K562 (cell line): ENCODE measurements around the gene RNF126. TPM values are rescaled to one million over a fixed set of nuclear protein-coding genes. Genes with fewer than 3 reads are reported as not detected.

Experiments used
- ATAC-seq: fragments of 200-7000 bp; cut with Tn5 transposase; 3 replicates; pipeline ENCODE4 v1.9.1; 2020; ENCODE audit warnings: moderate library complexity
- BruUV-seq: library from RNA; stranded (reverse); fragments of 400-500 nt; replicated peaks from 2 replicates; lab custom pipeline; 2021; lab: Mats Ljungman, UMichigan
- CTCF ChIA-PET: fragments of 300-600 bp; formaldehyde crosslinking; extraction: SDS; loops from one replicate; lab custom pipeline; 2021; ENCODE audit warnings: low intra/inter-chr PET ratio; lab: Yijun Ruan, JAX
- POLR2A ChIA-PET: fragments of 300-600, 350-650 bp; sonication (Branson Sonifier 250); formaldehyde crosslinking; extraction: SDS; loops from one replicate; lab custom pipeline; 2021; ENCODE audit warnings: antibody characterized with exemption, inconsistent platforms; lab: Yijun Ruan, JAX
- DNase-seq, 4 experiments: peaks; one replicate each; pipeline versions ENCODE4 v3.0.0 to v3.0.0-alpha.2; 2011 to 2018; ENCODE audit warnings: low spot score in 3 of 4, mixed read lengths in 3 of 4; ENCODE audit errors: extremely low read depth in 1 of 4
- FAIRE-seq: peaks from 2 replicates; lab custom pipeline; 2011; peaks lifted over from hg19 to GRCh38; lab: Jason Lieb, UNC
- H2AFZ ChIP-seq: 2 replicates; pipeline ENCODE4 v1.6.0; 2011; ENCODE audit warnings: low read depth, low read length, control low read depth, inconsistent platforms
- H3K27ac ChIP-seq: fragments of 200-600 bp; 3 replicates; pipeline ENCODE4 v1.8.0; 2011; ENCODE audit warnings: low read depth, mild to moderate bottlenecking, control low read depth, inconsistent platforms, low read length, moderate library complexity, mixed read lengths; ENCODE audit errors: extremely low read depth
- H3K27me3 ChIP-seq, 2 experiments: fragments of 300-600 bp in 1 of 2; 2 replicates in 1 of 2; 3 replicates in 1 of 2; pipeline versions ENCODE4 v1.6.0 to v1.8.0; 2011; ENCODE audit warnings: inconsistent platforms in 2 of 2, low read length in 2 of 2, mild to moderate bottlenecking in 1 of 2, mixed read lengths in 1 of 2, moderate library complexity in 1 of 2; ENCODE audit not compliant: control insufficient read depth in 2 of 2, insufficient read depth in 2 of 2
- H3K36me3 ChIP-seq: fragments of 300-600 bp; 3 replicates; pipeline ENCODE4 v1.8.0; 2011; ENCODE audit warnings: mild to moderate bottlenecking, low read length, inconsistent platforms; ENCODE audit not compliant: control insufficient read depth, insufficient read depth
- H3K4me1 ChIP-seq, 2 experiments: fragments of 200-600 bp in 1 of 2; replicated peaks in 1 of 2; 2 replicates in 1 of 2; 3 replicates in 1 of 2; pipeline versions ENCODE4 v1.5.1 to v1.8.0; 2011; ENCODE audit warnings: inconsistent platforms in 2 of 2, low read length in 2 of 2, mild to moderate bottlenecking in 1 of 2, mixed read lengths in 1 of 2, moderate library complexity in 1 of 2; ENCODE audit not compliant: control insufficient read depth in 2 of 2, insufficient read depth in 2 of 2
- H3K4me2 ChIP-seq: 2 replicates; pipeline ENCODE4 v1.6.1; 2011; ENCODE audit warnings: low read length, control low read depth, inconsistent platforms, mixed read lengths; ENCODE audit not compliant: insufficient read depth
- H3K4me3 ChIP-seq: fragments of 200-600 bp; sonication (generic), shearing (Covaris generic); 2 replicates; pipeline ENCODE4 v1.5.1; 2016; ENCODE audit warnings: control low read depth, inconsistent platforms
- H3K79me2 ChIP-seq: fragments of 200-600 bp; 3 replicates; pipeline ENCODE4 v1.8.0; 2011; ENCODE audit warnings: low read length, inconsistent platforms; ENCODE audit not compliant: control insufficient read depth, insufficient read depth
- H3K9ac ChIP-seq, 2 experiments: 2 replicates each; pipeline versions ENCODE4 v1.6.0 to v1.6.1; 2011; ENCODE audit warnings: low read depth in 2 of 2, low read length in 2 of 2, control low read depth in 1 of 2, inconsistent platforms in 1 of 2, mild to moderate bottlenecking in 1 of 2, mixed read lengths in 1 of 2; ENCODE audit not compliant: insufficient read depth in 1 of 2
- H3K9me1 ChIP-seq: one replicate; pipeline ENCODE4 v1.6.0; 2011; ENCODE audit warnings: inconsistent platforms, mild to moderate bottlenecking, low read length, moderate library complexity; ENCODE audit not compliant: control insufficient read depth, insufficient read depth
- H3K9me3 ChIP-seq: replicated peaks from 2 replicates; pipeline ENCODE4 v1.5.1; 2011; ENCODE audit warnings: low read depth, low read length, inconsistent platforms; ENCODE audit not compliant: control insufficient read depth, insufficient read depth
- H4K20me1 ChIP-seq: replicated peaks from 2 replicates; pipeline ENCODE4 v1.6.1; 2011; ENCODE audit warnings: low read length, inconsistent platforms, mixed read lengths; ENCODE audit not compliant: control insufficient read depth, insufficient read depth
- E2F1 ChIP-seq: sonication (generic); formaldehyde crosslinking; IDR thresholded peaks from 2 replicates; pipeline ENCODE4 v1.8.1; 2023; ENCODE audit warnings: mild to moderate bottlenecking, missing genetic modification reagents, moderate library complexity
- FOXK1 ChIP-seq: sonication (generic); formaldehyde crosslinking; IDR thresholded peaks from 2 replicates; pipeline ENCODE4 v1.8.0; 2022; ENCODE audit warnings: missing genetic modification reagents, mild to moderate bottlenecking, borderline replicate concordance
- HMG20B ChIP-seq: fragments of 250-450 bp; sonication (Bioruptor Pico); IDR thresholded peaks from 2 replicates; pipeline ENCODE4 v1.5.0; 2021; ENCODE audit warnings: mild to moderate bottlenecking
- NFIX ChIP-seq: fragments of 250-450 bp; sonication (Bioruptor Pico); IDR thresholded peaks from 2 replicates; pipeline ENCODE4 v1.4.0; 2020; ENCODE audit warnings: low read depth, mild to moderate bottlenecking, moderate library complexity
- PCBP1 ChIP-seq: fragments of 200-400 bp; formaldehyde crosslinking; IDR thresholded peaks from 2 replicates; pipeline ENCODE4 v1.6.1; 2018; ENCODE audit warnings: mild to moderate bottlenecking, low read depth, low read length; ENCODE audit not compliant: poor library complexity, severe bottlenecking
- PTRF ChIP-seq: fragments of 450-650 bp; IDR thresholded peaks from 2 replicates; pipeline ENCODE4 v1.6.1; 2016; ENCODE audit warnings: mild to moderate bottlenecking, missing genetic modification characterization, missing compliant biosample characterization
- STAT5A ChIP-seq: IDR thresholded peaks from 2 replicates; pipeline ENCODE4 v1.6.1; 2012; ENCODE audit warnings: low read length, inconsistent platforms, borderline replicate concordance
- ZBTB49 ChIP-seq: sonication (generic); formaldehyde crosslinking; IDR thresholded peaks from 2 replicates; pipeline ENCODE4 v1.8.0; 2022; ENCODE audit warnings: missing genetic modification reagents, mild to moderate bottlenecking, borderline replicate concordance
- ZNF408 ChIP-seq: fragments of 250-450 bp; sonication (Bioruptor Pico); IDR thresholded peaks from 2 replicates; pipeline ENCODE4 v1.4.0; 2020; ENCODE audit warnings: low read depth, mild to moderate bottlenecking, moderate library complexity
- ZNF707 ChIP-seq: fragments of 250-450 bp; sonication (Bioruptor Pico); conservative IDR thresholded peaks from 2 replicates; pipeline ENCODE4 v1.8.0; 2022; ENCODE audit warnings: inconsistent platforms, mild to moderate bottlenecking, moderate library complexity
- WGBS: fragments of 100-300 bp; shearing (Covaris generic); methylation state at CpG from one replicate; pipeline ENCODE4 v1.1.6; 2016; ENCODE audit warnings: low coverage, mixed read lengths; ENCODE audit not compliant: insufficient coverage; ENCODE audit errors: missing lambda C conversion rate; 5-methylcytosine and 5-hydroxymethylcytosine counted together
- in situ Hi-C: fragments of 300-500 bp; cut with MboI; formaldehyde crosslinking; loops from 4 replicates; pipeline ENCODE4 v1.15.0; 2018; ENCODE audit warnings: inconsistent platforms, mixed read lengths
- intact Hi-C: fragments of 100-400 bp; cut with micrococcal nuclease; formaldehyde crosslinking; loops from 2 replicates; pipeline ENCODE4 v1.14.2; 2022
- polyA plus RNA-seq, 8 experiments: library from polyadenylated mRNA; depleted of rRNA in 4 of 8; stranded (reverse) in 5 of 8; unstranded in 3 of 8; fragments of >200 nt; fragmentation: Nextera tagmentation in 2 of 8; fragmentation: Illumina TruSeq in 1 of 8; extraction: Ambion mirVana in 2 of 8; extraction: Trizol in 1 of 8; gene quantifications; 2 replicates each; pipeline versions ENCODE4 v1.2.1 to v1.2.3, GENCODE V29; 2011 to 2014; ENCODE audit warnings: inconsistent platforms in 1 of 8, missing spikeins in 1 of 8
- total RNA-seq, 7 experiments: library from RNA; depleted of rRNA in 6 of 7; stranded (reverse); fragments of >200 nt in 6 of 7; fragmentation: Illumina TruSeq in 2 of 7; extraction: Trizol in 2 of 7; gene quantifications; 2 replicates each; pipeline versions ENCODE4 v1.2.1 to v1.2.3, GENCODE V29; 2011 to 2021; ENCODE audit warnings: low replicate concordance in 1 of 7

Gene RNF126
- total and polyA plus RNA-seq, 9 of the 15 experiments (the other 6 are each of a cell fraction or from before 2014, with no cell fraction given) = 0.27 to 101 (median 12.3) TPM

GRCh38 chr19:611481-611868 is 51.5 kb downstream of the RNF126 start:
- H3K36me3 ChIP-seq = peaks cover 28% of the 10 kb centered on the region; the same call in 2 of the 3 replicates
- intact Hi-C loops = no loop called here
- no peak for DNase-seq
- no peaks in the 10 kb centered on the region; the same call in 1 of the 2 replicates for H3K9me3 ChIP-seq
- TF ChIP-seq ZNF707 (CRISPR knock-in tag) = no peak
- TF ChIP-seq ZBTB49 (CRISPR knock-in tag) = no peak
- no peak for TF ChIP-seq E2F1 (CRISPR knock-in tag)
- no peak for TF ChIP-seq NFIX (CRISPR knock-in tag)
- TF ChIP-seq HMG20B (CRISPR knock-in tag) = no peak
- no peak for TF ChIP-seq PCBP1
- TF ChIP-seq FOXK1 = no peak
- no peak for TF ChIP-seq PTRF (tag)
- TF ChIP-seq STAT5A = no peak
- TF ChIP-seq ZNF408 (CRISPR knock-in tag) = no peak
- TF ChIP-seq, all 486 proteins: peak for 0
- H3K4me2 ChIP-seq = peak overlapping the region; percentile 74
- 76% methylated on average over 13 of the region's 13 CpGs for WGBS
- peak overlapping the region; percentile 76 for H3K27ac ChIP-seq
- no peak overlapping the region for H3K4me3 ChIP-seq
- no peaks in the 10 kb centered on the region for H3K27me3 ChIP-seq
- FAIRE-seq (peak; percentile 66), ATAC-seq (no peak)
- H3K4me1 ChIP-seq = peaks cover 17 to 60% of the 10 kb centered on the region in 2 experiments
- no peaks in the 10 kb centered on the region for H4K20me1 ChIP-seq
- POLR2A ChIA-PET = no interaction called here
- CTCF ChIA-PET = no interaction called here
- peak overlapping the region; percentile 63 to 91; a peak in 3 of 4 replicates for H3K9ac ChIP-seq
- peak overlapping the region; percentile 91; the same call in 1 of the 2 replicates for H2AFZ ChIP-seq
- H3K9me1 ChIP-seq = no peaks in the 10 kb centered on the region
- in situ Hi-C loops = no loop called here
- no TSS peak for BruUV-seq
- H3K79me2 ChIP-seq = no peaks in the 10 kb centered on the region
